ENCODE data around the gene KCNN1. TPM values are rescaled to one million over a fixed set of nuclear protein-coding genes. Genes with fewer than 3 reads are reported as not detected.

Gene KCNN1
- total and polyA plus RNA-seq, 3 experiments from 2014 or later: 0.13 to 0.15 TPM; not detected in 1

- Histone ChIP-seq H3K4me1 (ENCODE audit: insufficient read depth, low read length) (peaks cover 56% of the 10 kb centered on the region), H3K36me3 (ENCODE audit: insufficient read depth, low read length) (peaks cover 43% of the 10 kb centered on the region), H3K27me3 (ENCODE audit: insufficient read depth, low read length, poor library complexity, severe bottlenecking) (no peaks in the 10 kb centered on the region), H3K27ac (ENCODE audit: low read depth, low read length) (no peak overlapping the region), H3K4me3 (ENCODE audit: low read length) (peak overlapping the region; percentile 68), H3K9me3 (ENCODE audit: low read length) (no peaks in the 10 kb centered on the region)
- H3K27me3 Mint-ChIP-seq: peaks cover 0 to 2% of the 10 kb centered on the region in 2 donors
- peaks cover 28 to 49% (median 48%) of the 10 kb centered on the region in 3 donors for H3K4me1 Mint-ChIP-seq
- POLR2A ChIA-PET: interaction anchor here (0.5 to 2.6 kb wide), 4 partner anchors 12 to 35 kb away, joined by 3 to 9 read pairs (median 5); no protein-coding TSS in a partner anchor
- H3K9me3 Mint-ChIP-seq: no peaks in the 10 kb centered on the region
- peaks cover 8 to 68% (median 18%) of the 10 kb centered on the region in 3 donors for H3K36me3 Mint-ChIP-seq
- peak overlapping the region in 3 of 8 donors; percentile 89 to 97 (median 89) for H3K27ac Mint-ChIP-seq
- peak overlapping the region in 4 of 7 donors; percentile 60 to 94 (median 78) for H3K4me3 Mint-ChIP-seq
- no peak for DNase-seq
- CTCF ChIA-PET: interaction anchor here (0.6 to 9.8 kb wide), 5 partner anchors 9 to 77 kb away, joined by 3 to 168 read pairs (median 4); partner anchors contain the start of gene IL12RB1
Measured at GRCh38 chr19:18009412-18010066, 42.6 kb downstream of the KCNN1 start.

GRCh38 chr19:18010149-18010548 is 43.2 kb downstream of the KCNN1 start:
- no peak for DNase-seq
- Mint-ChIP-seq H3K9me3 (no peaks in the 10 kb centered on the region), H3K4me3 (no peak overlapping the region), H3K27ac (no peak overlapping the region), H3K27me3 (peaks cover 0 to 2% of the 10 kb centered on the region in 2 donors), H3K36me3 (peaks cover 9 to 71% (median 18%) of the 10 kb centered on the region in 3 donors), H3K4me1 (peaks cover 31 to 55% (median 54%) of the 10 kb centered on the region in 3 donors)
- Histone ChIP-seq H3K9me3 (ENCODE audit: low read length) (no peaks in the 10 kb centered on the region), H3K27me3 (ENCODE audit: insufficient read depth, low read length, poor library complexity, severe bottlenecking) (no peaks in the 10 kb centered on the region), H3K4me1 (ENCODE audit: insufficient read depth, low read length) (peaks cover 61% of the 10 kb centered on the region), H3K27ac (ENCODE audit: low read depth, low read length) (no peak overlapping the region), H3K36me3 (ENCODE audit: insufficient read depth, low read length) (peaks cover 43% of the 10 kb centered on the region), H3K4me3 (ENCODE audit: low read length) (no peak overlapping the region)
- ChIA-PET CTCF (interaction anchor here (0.8 to 9.8 kb wide), 5 partner anchors 8 to 72 kb away, joined by 3 to 168 read pairs (median 4); no protein-coding TSS in a partner anchor), POLR2A (interaction anchor here (1.1 to 2.6 kb wide), 4 partner anchors 9 to 35 kb away, joined by 3 to 9 read pairs (median 4); no protein-coding TSS in a partner anchor)

GRCh38 chr19:18013210-18014111 is 46.6 kb downstream of the KCNN1 start:
- ChIA-PET CTCF (interaction anchor here (1.1 to 9.8 kb wide), 3 partner anchors 11 to 46 kb away, joined by 5 to 168 read pairs (median 10); no protein-coding TSS in a partner anchor), POLR2A (interaction anchor here (1.0 to 2.1 kb wide), 4 partner anchors 18 to 84 kb away, joined by 3 to 6 read pairs (median 4); partner anchors contain the start of gene MAST3)
- peak overlapping the region; percentile 51 to 85 (median 71) for H3K4me3 Mint-ChIP-seq
- peak overlapping the region; percentile 71 to 97 (median 91) for H3K27ac Mint-ChIP-seq
- H3K36me3 Mint-ChIP-seq: peaks cover 10 to 67% (median 23%) of the 10 kb centered on the region in 3 donors
- no peaks in the 10 kb centered on the region for H3K27me3 Mint-ChIP-seq
- H3K27me3 ChIP-seq (ENCODE audit: insufficient read depth, low read length, poor library complexity, severe bottlenecking): no peaks in the 10 kb centered on the region
- H3K4me1 Mint-ChIP-seq: peaks cover 29 to 65% (median 48%) of the 10 kb centered on the region in 3 donors
- DNase-seq: no peak
- peaks cover 69% of the 10 kb centered on the region for H3K4me1 ChIP-seq (ENCODE audit: insufficient read depth, low read length)
- no peaks in the 10 kb centered on the region for H3K9me3 Mint-ChIP-seq
- H3K27ac ChIP-seq (ENCODE audit: low read depth, low read length): no peak overlapping the region
- H3K9me3 ChIP-seq (ENCODE audit: low read length): no peaks in the 10 kb centered on the region
- peaks cover 48% of the 10 kb centered on the region for H3K36me3 ChIP-seq (ENCODE audit: insufficient read depth, low read length)
- H3K4me3 ChIP-seq (ENCODE audit: low read length): no peak overlapping the region

GRCh38 chr19:18014197-18014596 is 47.3 kb downstream of the KCNN1 start:
- POLR2A ChIA-PET: interaction anchor here (1.1 to 2.1 kb wide), 4 partner anchors 15 to 84 kb away, joined by 3 to 6 read pairs (median 4); partner anchors contain the start of gene MAST3
- CTCF ChIA-PET: interaction anchor here (1.8 to 9.8 kb wide), 3 partner anchors 10 to 45 kb away, joined by 8 to 168 read pairs (median 10); no protein-coding TSS in a partner anchor
- Histone ChIP-seq H3K36me3 (ENCODE audit: insufficient read depth, low read length) (peaks cover 42% of the 10 kb centered on the region), H3K4me3 (ENCODE audit: low read length) (peak overlapping the region; percentile 30), H3K27ac (ENCODE audit: low read depth, low read length) (no peak overlapping the region), H3K27me3 (ENCODE audit: insufficient read depth, low read length, poor library complexity, severe bottlenecking) (no peaks in the 10 kb centered on the region), H3K4me1 (ENCODE audit: insufficient read depth, low read length) (peaks cover 61% of the 10 kb centered on the region), H3K9me3 (ENCODE audit: low read length) (no peaks in the 10 kb centered on the region)
- Mint-ChIP-seq H3K9me3 (no peaks in the 10 kb centered on the region), H3K27ac (peak overlapping the region; percentile 71 to 97 (median 91)), H3K36me3 (peaks cover 10 to 60% (median 20%) of the 10 kb centered on the region in 3 donors), H3K4me1 (peaks cover 24 to 62% (median 42%) of the 10 kb centered on the region in 3 donors), H3K27me3 (no peaks in the 10 kb centered on the region), H3K4me3 (peak overlapping the region; percentile 23 to 85 (median 66))
- DNase-seq: peak in 3 of 5 donors; percentile 30 to 84 (median 75)

- ChIA-PET POLR2A (interaction anchor here (1.5 to 1.6 kb wide), 2 partner anchors 8 to 43 kb away, joined by 3 to 5 read pairs; partner anchors contain the start of gene ARRDC2), CTCF (interaction anchor here (1.0 to 1.8 kb wide), 5 partner anchors 8 to 40 kb away, joined by 3 to 8 read pairs (median 4); partner anchors contain the start of gene ARRDC2)
- Mint-ChIP-seq H3K9me3 (no peaks in the 10 kb centered on the region), H3K4me3 (no peak overlapping the region), H3K27me3 (no peaks in the 10 kb centered on the region), H3K27ac (peak overlapping the region in 4 of 8 donors; percentile 29 to 76 (median 52)), H3K36me3 (peaks cover 10 to 39% (median 16%) of the 10 kb centered on the region in 3 donors), H3K4me1 (peaks cover 36 to 70% (median 52%) of the 10 kb centered on the region in 3 donors)
- Histone ChIP-seq H3K4me3 (ENCODE audit: low read length) (no peak overlapping the region), H3K36me3 (ENCODE audit: insufficient read depth, low read length) (peaks cover 22% of the 10 kb centered on the region), H3K27me3 (ENCODE audit: insufficient read depth, low read length, poor library complexity, severe bottlenecking) (no peaks in the 10 kb centered on the region), H3K9me3 (ENCODE audit: low read length) (no peaks in the 10 kb centered on the region), H3K4me1 (ENCODE audit: insufficient read depth, low read length) (peaks cover 56% of the 10 kb centered on the region), H3K27ac (ENCODE audit: low read depth, low read length) (no peak overlapping the region)
- no peak for DNase-seq
Measured at GRCh38 chr19:18016209-18016910, 49.5 kb downstream of the KCNN1 start.

GRCh38 chr19:18017275-18018083 is 50.6 kb downstream of the KCNN1 start:
- Mint-ChIP-seq H3K4me1 (peaks cover 45 to 80% (median 63%) of the 10 kb centered on the region in 3 donors), H3K9me3 (no peaks in the 10 kb centered on the region), H3K4me3 (no peak overlapping the region), H3K36me3 (peaks cover 10 to 30% (median 16%) of the 10 kb centered on the region in 3 donors), H3K27ac (peak overlapping the region in 5 of 8 donors; percentile 35 to 94 (median 43)), H3K27me3 (no peaks in the 10 kb centered on the region)
- no peaks in the 10 kb centered on the region for H3K27me3 ChIP-seq (ENCODE audit: insufficient read depth, low read length, poor library complexity, severe bottlenecking)
- peaks cover 19% of the 10 kb centered on the region for H3K36me3 ChIP-seq (ENCODE audit: insufficient read depth, low read length)
- no peak overlapping the region for H3K27ac ChIP-seq (ENCODE audit: low read depth, low read length)
- no peak overlapping the region for H3K4me3 ChIP-seq (ENCODE audit: low read length)
- H3K4me1 ChIP-seq (ENCODE audit: insufficient read depth, low read length): peaks cover 68% of the 10 kb centered on the region
- POLR2A ChIA-PET: interaction anchor here (0.5 to 1.6 kb wide), 3 partner anchors 9 to 245 kb away, joined by 3 to 5 read pairs (median 3); partner anchors contain the start of gene ARRDC2
- H3K9me3 ChIP-seq (ENCODE audit: low read length): no peaks in the 10 kb centered on the region
- CTCF ChIA-PET: interaction anchor here (0.9 to 1.6 kb wide), 5 partner anchors 9 to 42 kb away, joined by 3 to 4 read pairs (median 3); no protein-coding TSS in a partner anchor
- no peak for DNase-seq

All from CD8-positive, alpha-beta memory T cell (primary cell).